Urinary bladder (tissue), 4 donors: ENCODE measurements around the gene TCOF1. TPM values are rescaled to one million over a fixed set of nuclear protein-coding genes. Genes with fewer than 3 reads are reported as not detected.

ENCODE experiments used
- DNase-seq: peaks from one replicate; pipeline ENCODE4 v3.0.0-alpha.2; 2015; ENCODE audit errors: extremely low spot score
- H3K27ac ChIP-seq: one replicate; pipeline ENCODE4 v1.5.1; 2013; ENCODE audit warnings: low read depth, mild to moderate bottlenecking, moderate library complexity
- H3K36me3 ChIP-seq: one replicate; pipeline ENCODE4 v1.6.1; 2013; ENCODE audit warnings: mild to moderate bottlenecking, moderate library complexity; ENCODE audit not compliant: insufficient read depth
- H3K4me1 ChIP-seq: one replicate; pipeline ENCODE4 v1.6.1; 2013; ENCODE audit warnings: mild to moderate bottlenecking, moderate library complexity; ENCODE audit not compliant: insufficient read depth
- H3K4me3 ChIP-seq: one replicate; pipeline ENCODE4 v1.5.1; 2013; ENCODE audit warnings: low read depth, low read length
- WGBS: extraction: QIAGEN DNeasy Blood & Tissue Kit; methylation state at CpG from one replicate; pipeline ENCODE4 v1.1.7; 2013; 5-methylcytosine and 5-hydroxymethylcytosine counted together
- polyA plus RNA-seq: library from polyadenylated mRNA; stranded (reverse); fragments of 200-250 nt; gene quantifications from one replicate; pipeline ENCODE4 v1.2.3, GENCODE V29; 2013
- total RNA-seq: library from RNA; depleted of rRNA; stranded (reverse); fragments of >200 nt; gene quantifications from one replicate; pipeline ENCODE4 v1.2.3, GENCODE V29; 2014
- donor health status: healthy with polysubstance abuse.
- donor health status: healthy.

The TCOF1 gene
- total and polyA plus RNA-seq, 2 donors: 11.9 to 22.8 TPM

DNA sequence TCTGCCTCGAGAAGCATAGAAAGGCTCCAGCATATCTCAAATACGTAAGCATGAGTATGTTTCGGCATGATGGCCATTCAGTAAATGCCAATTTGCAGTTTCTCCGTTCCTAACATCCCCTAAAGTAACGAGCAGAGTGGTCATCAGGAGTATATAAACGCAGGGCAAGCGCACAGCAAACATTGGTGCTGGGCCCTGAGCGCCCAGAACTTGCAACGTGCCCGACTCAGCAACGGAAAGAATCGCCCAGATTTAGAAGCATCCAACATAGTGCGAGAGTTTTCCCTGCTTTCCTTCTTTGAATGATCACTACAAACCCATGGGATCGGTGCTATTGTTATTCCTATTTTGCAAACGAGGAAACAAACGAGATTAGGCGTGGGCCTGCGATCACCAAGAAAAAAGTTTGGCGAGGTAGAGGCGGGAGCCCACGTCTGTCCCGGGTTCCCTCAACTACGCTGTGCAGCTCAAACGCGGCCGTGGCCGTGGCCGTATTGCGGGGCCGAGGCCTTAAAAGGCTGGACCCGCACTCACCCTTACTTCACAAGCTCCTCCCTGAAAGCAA lies 91.5 kb downstream of the TCOF1 start:
- H3K36me3 ChIP-seq: peaks cover 6% of the 10 kb centered on the region
- peak overlapping the region; percentile 72 for H3K4me3 ChIP-seq
- WGBS: under 1% methylated on average over 31 of the region's 31 CpGs
- peak overlapping the region; percentile 98 for H3K27ac ChIP-seq
- DNase-seq: no peak
- H3K4me1 ChIP-seq: peaks cover 4% of the 10 kb centered on the region

Other genes with a start within 250 kb of the TCOF1 start
- gene PDGFRB, start 201.9 kb upstream of the TCOF1 start, total RNA-seq: 112 TPM
- 79.4 TPM for gene PDGFRB, start 201.9 kb upstream of the TCOF1 start, polyA plus RNA-seq
- gene CDX1, start 190.9 kb upstream of the TCOF1 start, total RNA-seq: 0.21 TPM
- gene CDX1, start 190.9 kb upstream of the TCOF1 start, polyA plus RNA-seq: not detected
- gene SLC6A7, start 167.6 kb upstream of the TCOF1 start, total RNA-seq: not detected
- 0.01 TPM for gene SLC6A7, start 167.6 kb upstream of the TCOF1 start, polyA plus RNA-seq
- gene CAMK2A, start 67.9 kb upstream of the TCOF1 start, total RNA-seq: 1.8 TPM
- 2.6 TPM for gene CAMK2A, start 67.9 kb upstream of the TCOF1 start, polyA plus RNA-seq
- gene ARSI, start 54.8 kb upstream of the TCOF1 start, total RNA-seq: 16.8 TPM
- 4.8 TPM for gene ARSI, start 54.8 kb upstream of the TCOF1 start, polyA plus RNA-seq
- 161 TPM for gene CD74, start 55.2 kb downstream of the TCOF1 start, total RNA-seq
- 554 TPM for gene CD74, start 55.2 kb downstream of the TCOF1 start, polyA plus RNA-seq
- gene RPS14, start 92.0 kb downstream of the TCOF1 start, total RNA-seq: 2,233 TPM
- gene RPS14, start 92.0 kb downstream of the TCOF1 start, polyA plus RNA-seq: 4,014 TPM
- gene NDST1, start 150.4 kb downstream of the TCOF1 start, total RNA-seq: 27.1 TPM
- gene NDST1, start 150.4 kb downstream of the TCOF1 start, polyA plus RNA-seq: 37.5 TPM